Fibroblast of gingiva (primary cell): Measurements from ENCODE around the gene NMNAT2.
A peak's percentile ranks its signal among the peaks of the same experiment; 100 is the strongest.

Experiments used
- DNase-seq: peaks from one replicate; pipeline ENCODE4 v3.0.0-alpha.2; 2011; ENCODE audit warnings: low read depth

Gene NMNAT2

DNA sequence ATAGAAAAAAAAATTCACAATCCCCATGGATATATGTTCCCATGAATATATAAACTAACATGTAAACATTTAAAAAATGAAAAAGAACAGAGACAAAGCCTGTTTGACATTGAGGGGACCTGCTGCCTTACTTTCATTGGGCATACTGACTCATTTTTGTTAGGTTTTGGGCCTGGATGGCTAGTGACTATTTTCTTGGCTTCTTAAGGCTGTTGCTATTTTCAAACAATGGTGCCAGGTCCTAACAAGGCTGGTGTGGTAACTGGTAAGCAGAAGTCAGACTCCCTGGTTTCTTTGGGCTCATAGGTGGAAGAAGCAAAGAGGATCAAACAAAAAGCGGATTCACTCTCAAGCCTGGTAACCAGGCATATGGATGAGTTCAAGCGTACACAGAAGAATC, 181.1 kb downstream of the NMNAT2 start:
- DNase-seq, result no peak

DNA sequence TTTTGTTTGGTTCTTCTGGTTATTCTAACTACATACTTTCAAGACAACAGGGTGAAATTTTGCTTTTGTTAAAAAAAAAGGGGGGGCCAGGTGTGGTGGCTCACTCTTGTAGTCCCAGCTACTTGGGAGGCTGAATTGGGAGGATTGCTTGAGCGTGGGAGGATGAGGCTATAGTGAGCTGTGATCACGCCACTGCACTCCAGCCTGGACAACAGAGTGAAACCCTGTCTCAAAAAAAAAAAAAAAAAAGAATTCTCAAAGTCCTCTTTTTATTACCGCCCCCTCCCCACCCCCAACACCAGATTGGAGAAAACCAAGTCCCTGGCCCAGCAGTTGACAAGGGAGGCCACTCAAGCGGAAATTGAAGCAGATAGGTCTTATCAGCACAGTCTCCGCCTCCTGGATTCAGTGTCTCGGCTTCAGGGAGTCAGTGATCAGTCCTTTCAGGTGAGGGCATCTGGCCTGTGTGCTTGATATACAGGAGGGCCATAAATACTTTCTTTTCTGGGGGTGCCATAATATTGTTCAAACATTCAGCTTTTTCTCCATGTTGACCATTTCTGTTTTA, 181.9 kb downstream of the NMNAT2 start:
- no peak for DNase-seq

DNA sequence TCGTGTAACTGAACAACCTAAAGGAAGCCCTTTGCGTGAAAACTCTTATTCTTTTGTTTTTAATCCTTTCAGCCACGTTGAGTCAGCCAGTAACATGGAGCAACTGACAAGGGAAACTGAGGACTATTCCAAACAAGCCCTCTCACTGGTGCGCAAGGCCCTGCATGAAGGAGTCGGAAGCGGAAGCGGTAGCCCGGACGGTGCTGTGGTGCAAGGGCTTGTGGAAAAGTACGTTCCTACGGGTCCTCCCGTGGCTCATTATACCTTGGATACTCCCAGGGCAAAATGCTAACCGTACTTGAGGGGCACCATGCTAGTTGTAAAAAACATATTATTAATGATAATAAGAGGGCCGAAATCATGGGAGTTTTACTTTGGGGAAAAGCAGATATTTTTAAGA, 182.7 kb downstream of the NMNAT2 start:
- no peak for DNase-seq

DNA sequence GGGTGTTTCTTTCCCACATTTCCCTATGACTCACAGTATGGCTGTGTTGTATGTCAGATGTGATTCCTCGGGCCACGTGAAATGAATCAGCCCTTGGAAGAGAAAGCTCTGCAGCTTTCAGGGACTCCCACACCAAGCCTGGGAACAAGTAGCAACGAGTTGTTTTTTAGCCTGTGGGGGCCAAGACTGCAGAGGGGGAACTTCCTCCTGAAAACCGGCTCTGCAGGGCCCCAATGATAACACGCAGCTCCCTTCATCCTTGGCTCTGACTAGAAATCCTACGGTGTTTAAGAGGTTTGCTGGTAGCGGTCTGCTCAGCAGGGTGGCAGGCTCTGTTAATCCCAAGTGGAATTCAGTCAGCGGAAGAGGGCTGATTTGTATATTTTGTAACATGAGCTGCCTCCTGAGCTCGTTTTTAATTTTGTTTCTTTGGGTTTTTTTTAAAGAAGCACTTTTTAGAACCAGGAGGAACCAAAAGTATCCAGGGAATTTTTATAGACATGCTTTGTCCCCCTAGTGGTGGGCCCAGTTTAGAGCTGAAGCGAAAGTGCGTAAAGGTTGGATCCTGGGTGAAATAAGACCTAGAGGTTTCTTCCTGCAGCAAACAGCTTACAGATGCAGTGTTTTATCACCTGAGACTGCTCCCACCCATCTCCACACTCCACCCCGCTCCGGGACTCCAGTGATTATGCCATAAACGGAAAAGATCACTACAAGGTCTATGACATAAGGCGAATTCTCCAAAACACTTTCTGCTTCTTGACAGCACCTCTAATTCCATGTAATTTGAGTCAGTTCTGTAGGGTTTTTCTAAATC, 183.3 kb downstream of the NMNAT2 start:
- DNase-seq, result peak; percentile 94

DNA sequence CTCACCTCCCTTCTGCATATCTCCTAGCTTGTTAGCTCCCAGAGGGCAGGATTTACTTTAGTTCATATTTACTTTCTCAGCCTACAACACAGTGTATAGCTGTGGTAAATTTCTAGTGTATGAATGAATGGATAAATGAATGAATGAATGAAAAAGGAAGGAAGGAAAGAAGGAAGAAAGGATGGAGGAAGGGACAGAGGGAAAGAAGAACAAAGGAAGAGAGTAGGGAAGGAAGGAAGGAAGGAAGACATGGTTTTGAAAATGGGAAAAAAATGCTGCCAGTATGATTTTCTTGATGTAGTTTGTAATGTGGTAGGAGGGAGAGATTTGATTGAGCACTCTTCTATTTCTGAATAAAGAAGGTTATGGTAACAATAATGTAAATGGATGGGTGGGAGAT, 185.1 kb downstream of the NMNAT2 start:
- no peak for DNase-seq

DNA sequence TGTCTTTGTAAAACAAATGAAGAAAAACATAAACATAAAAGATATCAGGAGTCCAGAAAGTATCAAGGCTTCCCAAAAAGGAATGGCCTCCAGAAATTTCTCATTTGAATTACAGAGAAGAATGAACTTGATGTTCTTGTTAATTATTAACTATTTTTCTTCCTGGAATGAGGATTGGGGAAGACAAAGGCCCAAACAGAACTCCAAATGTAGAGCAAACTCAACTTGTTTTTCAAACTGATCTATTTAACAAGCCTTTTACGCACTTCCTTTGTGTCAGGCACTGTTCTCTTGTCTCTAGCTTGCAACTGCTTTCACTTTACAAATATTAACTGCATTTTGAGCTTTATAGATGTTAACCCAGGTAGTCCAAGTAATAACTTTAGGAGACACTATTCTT, 186.6 kb downstream of the NMNAT2 start:
- DNase-seq, result no peak

DNA sequence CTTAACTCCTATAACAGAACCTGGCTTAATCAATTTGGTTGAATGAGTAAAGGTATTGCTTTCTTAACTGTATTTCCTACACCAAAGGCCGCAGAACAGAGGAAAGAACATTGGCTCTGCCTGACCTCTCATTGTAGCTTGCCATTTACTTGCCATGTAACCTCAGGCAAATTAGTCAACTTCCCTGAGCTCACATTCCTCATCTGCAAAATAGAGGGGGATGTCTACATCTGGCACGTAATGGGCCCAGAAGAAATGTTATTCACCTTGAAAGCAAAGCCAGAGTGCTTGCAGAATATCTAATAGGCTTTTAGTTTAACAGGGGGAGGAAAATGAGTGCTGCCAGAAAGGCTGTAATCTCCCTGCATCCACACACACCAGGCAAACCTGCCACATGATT, 187.8 kb downstream of the NMNAT2 start:
- DNase-seq, result no peak

DNA sequence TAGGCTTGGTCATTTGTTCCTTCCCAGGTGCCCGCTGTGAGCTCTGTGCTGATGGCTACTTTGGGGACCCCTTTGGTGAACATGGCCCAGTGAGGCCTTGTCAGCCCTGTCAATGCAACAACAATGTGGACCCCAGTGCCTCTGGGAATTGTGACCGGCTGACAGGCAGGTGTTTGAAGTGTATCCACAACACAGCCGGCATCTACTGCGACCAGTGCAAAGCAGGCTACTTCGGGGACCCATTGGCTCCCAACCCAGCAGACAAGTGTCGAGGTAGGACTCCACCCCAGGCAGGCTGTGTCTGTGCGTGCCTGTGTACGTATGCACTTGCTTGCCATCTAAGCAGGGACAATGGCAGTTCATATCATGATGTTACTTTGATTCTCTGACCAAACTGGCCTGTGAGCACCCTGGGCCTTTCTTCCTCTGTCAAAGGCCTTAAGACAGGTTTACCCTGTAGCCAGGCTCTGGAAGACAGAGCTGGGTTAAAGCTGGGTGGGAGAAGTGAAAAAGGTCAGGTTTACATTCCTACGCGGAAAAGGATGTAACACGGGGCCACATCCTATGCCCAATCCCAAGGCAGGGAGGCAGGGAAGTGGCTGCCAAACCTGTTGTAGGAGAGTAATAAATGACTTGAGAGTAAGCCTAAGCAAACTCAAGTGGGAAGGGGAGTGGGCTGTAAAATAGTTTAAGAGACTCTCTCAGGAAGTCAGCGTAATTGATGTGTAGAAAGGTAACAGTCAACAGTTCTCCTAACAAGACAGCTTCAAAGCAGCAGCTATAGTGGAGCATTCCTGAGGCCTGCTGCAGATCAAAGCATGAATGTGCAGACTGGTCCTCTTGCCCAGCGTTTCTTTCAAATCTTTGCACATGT, 189.6 kb downstream of the NMNAT2 start:
- DNase-seq, result no peak

DNA sequence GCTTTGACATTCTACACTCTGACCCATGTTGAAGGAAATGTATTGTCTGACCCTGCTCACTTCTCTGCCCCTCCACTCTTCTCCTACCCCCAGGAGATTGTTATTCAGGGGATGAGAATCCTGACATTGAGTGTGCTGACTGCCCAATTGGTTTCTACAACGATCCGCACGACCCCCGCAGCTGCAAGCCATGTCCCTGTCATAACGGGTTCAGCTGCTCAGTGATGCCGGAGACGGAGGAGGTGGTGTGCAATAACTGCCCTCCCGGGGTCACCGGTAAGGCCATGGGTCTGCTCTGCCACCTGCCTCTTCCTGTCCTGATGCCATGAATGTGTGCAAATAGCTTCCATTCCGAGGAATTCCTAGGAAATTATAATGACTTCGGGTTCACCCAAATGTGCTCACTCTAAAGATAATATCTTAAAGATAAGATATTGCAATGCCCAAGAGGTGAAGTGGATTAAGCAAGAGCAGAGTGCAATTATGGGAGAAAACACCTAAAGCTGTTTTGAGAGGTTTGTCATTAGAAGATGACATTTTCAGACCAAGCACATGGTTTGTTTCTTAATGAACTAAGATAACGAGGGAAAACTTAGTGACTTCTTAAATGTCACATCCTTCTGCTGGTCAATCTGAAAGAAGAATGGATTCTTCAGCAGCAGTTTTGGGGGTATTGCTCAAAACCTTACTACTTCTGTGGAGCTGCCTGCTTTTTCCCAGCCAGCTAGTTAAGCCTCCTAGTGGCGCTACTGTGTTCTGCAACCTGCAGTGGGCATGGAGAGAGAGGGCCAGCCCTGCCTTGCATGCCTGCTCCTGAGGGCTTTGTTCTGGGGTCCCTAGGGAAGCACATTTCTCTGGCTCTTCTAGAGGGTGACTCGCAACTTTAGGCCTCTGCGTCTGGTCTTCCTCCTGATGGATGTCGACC, 190.5 kb downstream of the NMNAT2 start:
- peak; percentile 46 for DNase-seq

DNA sequence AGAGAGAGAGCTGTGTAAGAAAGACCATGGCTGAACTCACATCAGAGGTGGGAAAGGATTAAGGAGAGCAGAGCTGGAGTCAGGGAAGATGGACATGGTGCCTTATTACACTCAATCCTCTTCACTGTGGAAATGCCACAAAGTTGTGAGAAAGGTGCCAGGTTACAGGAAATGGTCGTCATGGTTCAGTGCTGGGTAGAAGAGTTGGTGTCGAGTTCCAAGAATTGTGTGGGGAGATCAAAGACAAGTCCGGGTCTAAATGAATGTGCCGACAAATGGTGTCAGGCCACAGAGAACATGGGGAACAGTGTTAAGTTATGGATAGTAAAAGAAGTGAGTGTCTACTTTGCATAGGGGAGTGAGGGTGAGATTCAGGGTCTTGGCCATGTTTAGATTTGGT, 191.2 kb downstream of the NMNAT2 start:
- no peak for DNase-seq

DNA sequence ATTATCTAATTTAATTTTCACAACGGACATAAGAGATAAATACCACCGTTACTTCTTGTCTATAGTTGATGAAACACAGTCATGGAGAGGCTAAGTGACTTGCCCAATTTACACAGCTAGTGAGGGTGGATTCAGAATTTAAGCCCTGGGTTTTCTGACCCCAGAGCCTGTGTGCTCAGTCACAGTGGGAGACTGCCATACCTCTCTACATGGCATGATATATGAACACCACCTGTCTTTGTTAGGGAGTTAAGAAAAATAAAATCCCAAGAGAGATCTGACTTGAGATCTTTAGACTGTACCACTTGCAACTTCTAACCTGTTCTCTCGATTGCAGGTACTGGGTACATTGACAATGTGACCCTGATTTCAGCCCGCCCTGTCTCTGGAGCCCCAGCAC, 191.8 kb downstream of the NMNAT2 start:
- no peak for DNase-seq

DNA sequence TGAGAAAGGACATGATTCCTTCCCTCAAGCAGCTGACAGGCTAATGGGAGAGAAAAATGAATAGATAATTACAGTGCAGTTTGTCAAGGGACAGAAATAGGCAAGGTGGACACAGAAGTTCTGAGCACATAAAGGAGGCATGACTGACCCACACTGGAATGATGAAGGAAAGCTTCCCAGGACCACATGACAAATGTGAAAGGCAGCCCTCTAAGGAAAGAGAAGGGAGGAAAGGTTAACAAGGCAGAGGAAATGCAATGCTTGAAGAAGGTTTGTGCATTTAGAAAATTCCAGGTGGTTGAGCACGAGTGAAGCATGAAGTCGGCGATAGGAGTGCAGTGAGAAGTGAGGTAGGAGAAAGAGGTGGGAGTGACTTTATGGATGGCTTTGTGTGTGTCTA, 194.7 kb downstream of the NMNAT2 start:
- no peak for DNase-seq

DNA sequence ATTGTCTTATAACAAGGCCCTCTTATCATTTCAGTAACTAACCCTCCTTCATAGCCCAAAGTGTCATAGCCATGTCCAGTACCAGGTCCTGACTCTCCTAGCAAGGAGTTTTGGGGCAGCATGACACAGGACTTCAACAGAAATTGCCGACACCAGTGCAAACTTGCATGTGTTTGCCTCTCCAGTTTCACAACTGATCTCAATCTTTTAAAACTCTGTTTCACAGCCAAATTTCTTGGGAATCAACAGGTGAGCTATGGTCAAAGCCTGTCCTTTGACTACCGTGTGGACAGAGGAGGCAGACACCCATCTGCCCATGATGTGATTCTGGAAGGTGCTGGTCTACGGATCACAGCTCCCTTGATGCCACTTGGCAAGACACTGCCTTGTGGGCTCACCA, 195.3 kb downstream of the NMNAT2 start:
- no peak for DNase-seq

DNA sequence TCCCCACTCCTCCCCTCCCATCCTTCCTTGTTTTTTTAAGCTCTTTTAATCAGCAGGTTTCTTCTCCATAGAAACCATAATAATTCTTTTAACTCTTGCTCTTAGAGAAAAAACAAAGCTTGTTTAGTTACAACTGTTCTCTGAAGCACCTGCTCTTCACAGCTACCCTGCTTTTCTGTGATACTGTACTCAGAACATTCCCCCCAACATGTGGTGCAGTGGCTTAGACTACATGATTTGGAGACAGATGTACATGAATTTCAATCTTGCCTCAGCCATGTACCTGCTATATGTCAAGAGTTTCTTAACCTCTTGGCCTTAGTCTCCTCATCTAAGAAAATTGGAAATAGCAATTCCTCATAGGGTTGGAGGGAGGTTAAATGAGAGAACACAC, 198.6 kb downstream of the NMNAT2 start:
- DNase-seq, result no peak

DNA sequence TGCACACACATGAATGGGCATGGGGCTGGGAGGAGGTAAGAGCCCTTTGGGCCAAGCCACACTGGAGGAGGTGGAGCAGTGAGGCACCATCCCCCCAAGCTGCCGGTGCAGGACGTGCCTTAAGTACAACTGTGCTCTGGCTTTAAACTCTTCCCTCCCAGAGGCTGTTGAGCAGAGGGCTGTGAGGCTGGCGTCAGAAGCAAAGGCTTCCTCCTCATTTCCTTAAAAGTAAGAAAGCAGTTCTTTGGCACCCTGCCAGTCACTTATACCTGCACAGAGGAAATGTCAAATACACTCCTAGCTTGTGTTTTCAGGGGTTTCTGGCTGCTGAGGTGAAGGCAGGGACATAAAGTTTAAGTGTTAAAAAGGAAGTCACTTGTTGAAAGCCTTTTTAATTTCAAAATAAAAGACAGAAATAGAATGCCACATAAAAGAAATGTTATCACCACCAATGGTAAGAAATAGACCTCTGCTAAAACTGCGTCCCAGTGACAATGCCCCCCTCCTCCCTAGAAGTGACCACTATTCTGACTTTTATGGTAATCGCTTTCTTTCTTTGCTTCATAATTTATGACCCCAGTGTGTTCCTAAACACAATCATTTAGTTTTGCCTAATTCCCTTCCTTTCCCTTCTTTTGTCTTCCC, 199.1 kb downstream of the NMNAT2 start:
- DNase-seq, result no peak

DNA sequence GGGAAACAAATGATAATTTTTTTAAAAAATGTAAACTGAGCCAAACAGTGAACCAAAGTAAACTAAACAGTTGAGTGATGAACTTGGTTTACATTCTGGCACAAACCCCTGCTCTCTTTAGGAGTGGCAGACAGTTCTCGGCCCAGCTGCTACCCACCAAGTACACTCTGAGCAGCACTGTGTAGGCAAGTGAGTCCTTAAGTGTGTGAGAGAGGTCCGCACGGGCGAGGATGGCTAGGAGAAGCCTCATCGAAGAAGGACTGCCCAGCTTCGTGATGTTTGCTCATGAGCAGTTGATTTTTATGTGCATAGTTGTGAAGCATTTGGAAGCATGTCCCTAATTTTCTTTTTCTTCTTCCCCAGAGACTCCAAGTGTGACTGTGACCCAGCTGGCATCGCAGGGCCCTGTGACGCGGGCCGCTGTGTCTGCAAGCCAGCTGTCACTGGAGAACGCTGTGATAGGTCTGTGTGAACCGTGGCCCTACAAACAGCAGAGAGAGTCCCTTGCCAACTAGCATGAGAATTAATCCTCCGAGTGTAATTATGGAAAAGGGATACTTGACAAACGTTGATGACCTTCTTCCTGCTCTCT, 200.1 kb downstream of the NMNAT2 start:
- peak; percentile 46 for DNase-seq

DNA sequence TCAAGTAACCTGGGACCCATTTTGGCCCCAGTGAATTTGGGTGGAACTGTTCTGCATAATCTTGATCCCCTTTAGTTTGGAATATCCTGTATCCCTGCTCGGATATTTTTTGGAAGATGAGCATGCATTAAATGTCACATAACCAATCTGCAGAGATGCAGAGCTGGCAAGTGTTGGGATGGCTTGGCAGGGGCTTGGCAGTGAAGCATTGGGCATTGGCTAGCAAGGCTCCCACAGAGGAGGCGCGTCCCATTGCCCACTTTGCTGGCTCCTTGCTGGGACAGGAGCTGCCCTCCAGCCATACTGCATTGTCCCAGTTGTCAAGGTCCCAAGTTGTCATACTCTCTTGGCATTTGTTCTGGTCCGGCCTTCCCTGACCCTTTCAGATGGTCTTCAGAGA, 202.2 kb downstream of the NMNAT2 start:
- no peak for DNase-seq

DNA sequence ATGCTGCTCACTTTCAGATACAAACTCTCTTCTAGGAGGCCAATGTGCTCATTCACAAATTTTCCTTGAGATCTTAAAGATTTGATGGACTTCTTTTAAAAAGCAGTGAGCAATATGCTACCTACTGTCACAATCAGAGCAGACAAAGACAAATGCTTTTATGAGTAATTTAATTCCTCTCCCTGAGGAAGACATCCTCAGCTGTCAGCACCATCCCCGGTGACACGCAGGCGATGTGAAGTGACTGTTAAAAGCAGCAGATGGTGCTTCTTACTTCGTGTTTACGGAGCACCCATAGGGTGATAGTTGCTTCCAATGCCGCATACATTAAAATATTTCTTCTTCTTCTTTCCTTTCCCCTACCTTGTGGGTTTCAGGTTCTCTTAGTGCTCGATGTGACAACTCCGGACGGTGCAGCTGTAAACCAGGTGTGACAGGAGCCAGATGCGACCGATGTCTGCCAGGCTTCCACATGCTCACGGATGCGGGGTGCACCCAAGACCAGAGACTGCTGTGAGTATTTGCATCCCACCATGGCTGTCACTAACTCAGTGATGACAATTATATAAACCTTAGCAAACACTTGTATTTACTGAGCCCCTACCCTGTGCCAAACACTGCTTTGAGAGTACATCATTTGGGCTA, 203.0 kb downstream of the NMNAT2 start:
- no peak for DNase-seq

DNA sequence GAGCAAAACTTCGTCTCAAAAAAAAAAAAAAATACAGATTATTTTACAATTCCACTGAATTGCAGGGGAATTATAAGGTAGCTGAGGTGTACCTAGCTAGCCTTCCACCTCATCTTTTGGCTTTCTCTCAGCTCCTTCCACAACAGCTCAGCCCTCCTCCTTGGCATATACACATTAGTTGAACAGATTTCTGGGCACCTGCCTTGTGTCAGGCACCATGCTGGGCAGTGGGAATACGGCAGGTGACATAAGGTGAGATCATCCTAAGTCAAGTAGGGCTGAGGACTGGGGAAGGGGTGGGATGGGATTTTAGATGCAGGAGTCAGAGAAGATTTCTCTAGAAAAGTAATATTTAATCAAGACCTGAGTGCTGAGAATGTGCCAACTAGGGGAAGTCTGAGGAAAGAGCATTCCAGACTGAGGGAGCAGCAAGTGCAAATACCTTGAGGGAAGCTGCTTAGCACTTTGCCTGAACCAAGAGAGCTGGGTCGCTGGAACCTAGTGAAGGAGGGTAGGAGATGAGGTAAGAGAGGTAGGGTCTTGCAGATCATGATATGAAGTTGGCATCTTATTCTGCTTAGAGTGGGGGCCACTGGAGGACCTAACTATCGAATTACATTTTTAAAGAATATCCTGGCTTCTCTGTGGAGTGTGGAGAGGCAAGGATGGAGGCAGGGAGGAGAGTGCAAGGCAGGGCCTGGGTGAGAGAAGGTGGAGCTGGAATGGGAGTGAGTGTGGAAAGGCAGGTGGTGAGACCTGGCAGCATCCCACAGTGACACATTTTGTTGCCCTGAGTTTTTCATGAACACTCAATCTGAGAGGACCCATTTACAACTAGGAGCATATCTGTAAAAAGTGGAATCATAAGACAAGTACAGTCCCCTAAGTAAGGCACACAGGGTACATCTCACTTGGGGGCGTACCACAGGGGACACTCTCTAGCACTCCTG, 203.9 kb downstream of the NMNAT2 start:
- no peak for DNase-seq
